Spleen (tissue), 11 donors: ENCODE data around the gene EXOC6B. TPM values are rescaled to one million over a fixed set of nuclear protein-coding genes. Genes with fewer than 3 reads are reported as not detected.

ENCODE experiments used
- DNase-seq: peaks from one replicate; pipeline ENCODE4 v3.0.0-alpha.2; 2020
- H3K27ac ChIP-seq, 8 donors: fragments of 200-600 bp; sonication (generic) in 7 of 8; 1 replicate in 4 of 8; 2 replicates in 4 of 8; pipeline versions ENCODE4 v1.5.0 to v1.8.0; 2016 to 2021; ENCODE audit warnings: inconsistent platforms in 4 of 8, mild to moderate bottlenecking in 4 of 8, moderate library complexity in 1 of 8
- H3K27me3 ChIP-seq, 7 donors: fragments of 200-600 bp; sonication (generic) in 6 of 7; replicated peaks in 1 of 7; 1 replicate in 4 of 7; 2 replicates in 3 of 7; pipeline versions ENCODE4 v1.5.0 to v1.8.0; 2016 to 2021; ENCODE audit warnings: inconsistent platforms in 3 of 7, mild to moderate bottlenecking in 1 of 7
- H3K36me3 ChIP-seq, 6 donors: fragments of 200-600 bp; sonication (generic) in 5 of 6; 1 replicate in 4 of 6; 2 replicates in 2 of 6; pipeline versions ENCODE4 v1.5.0 to v1.8.0; 2016 to 2021; ENCODE audit warnings: inconsistent platforms in 2 of 6
- H3K4me1 ChIP-seq, 6 donors: fragments of 200-600 bp; sonication (generic) in 5 of 6; 1 replicate in 3 of 6; 2 replicates in 3 of 6; pipeline versions ENCODE4 v1.5.0 to v1.8.0; 2016 to 2021; ENCODE audit warnings: inconsistent platforms in 3 of 6
- H3K4me3 ChIP-seq, 8 donors: fragments of 200-600 bp; sonication (generic) in 7 of 8; 1 replicate in 4 of 8; 2 replicates in 4 of 8; pipeline versions ENCODE4 v1.5.0 to v1.8.0; 2016 to 2021; ENCODE audit warnings: inconsistent platforms in 4 of 8, mild to moderate bottlenecking in 4 of 8, moderate library complexity in 2 of 8
- H3K9me3 ChIP-seq, 8 donors: fragments of 200-600 bp; sonication (generic) in 7 of 8; 1 replicate in 4 of 8; 2 replicates in 4 of 8; pipeline versions ENCODE4 v1.5.0 to v1.8.0; 2016 to 2021; ENCODE audit warnings: inconsistent platforms in 4 of 8
- POLR2A ChIP-seq, 3 donors: fragments of 450-650 bp; IDR thresholded peaks; one replicate each; pipeline ENCODE4 v1.5.1; 2017; ENCODE audit warnings: antibody characterized with exemption in 3 of 3, mild to moderate bottlenecking in 1 of 3
- POLR2AphosphoS5 ChIP-seq, 3 donors: sonication (generic); formaldehyde crosslinking; IDR thresholded peaks; one replicate each; pipeline ENCODE4 v1.5.1; 2017; ENCODE audit warnings: antibody characterized with exemption in 3 of 3
- WGBS, 5 donors: extraction: QIAGEN DNeasy Blood & Tissue Kit in 3 of 5; methylation state at CpG; one replicate each; pipeline versions ENCODE4 v1.1.5 to v1.1.7; 2013 to 2018; 5-methylcytosine and 5-hydroxymethylcytosine counted together
- intact Hi-C: fragments of 100-400 bp; cut with DNase I; formaldehyde crosslinking; loops from one replicate; pipeline ENCODE4 v1.15.0; 2023; ENCODE audit warnings: low total_unique reads
- polyA plus RNA-seq, 3 donors: library from polyadenylated mRNA; stranded (reverse); fragments of 200-250 nt; gene quantifications; one replicate each; pipeline ENCODE4 v1.2.1, GENCODE V29; 2013
- total RNA-seq, 7 donors: library from RNA; depleted of rRNA in 3 of 7; stranded (reverse); fragments of >200 nt in 3 of 7; fragmentation: NEBNext Ultra II Directional in 4 of 7; extraction: Animal tissue kit (Norgen Biotek cat#: 25700) in 4 of 7; gene quantifications; one replicate each; pipeline versions ENCODE4 v1.1.0 to v1.2.1, GENCODE V29; 2016 to 2021
- TF ChIP-seq, protein P1 (sequence below), 11 experiments: fragments of 200-600 bp in 7 of 11; fragments of 450-650 bp in 4 of 11; sonication (generic) in 4 of 11; IDR thresholded peaks in 8 of 11; conservative IDR thresholded peaks in 3 of 11; 1 replicate in 7 of 11; 2 replicates in 4 of 11; pipeline versions ENCODE4 v1.4.0 to v1.8.0; 2016 to 2021; ENCODE audit warnings: antibody characterized with exemption in 11 of 11, inconsistent platforms in 4 of 11, mild to moderate bottlenecking in 1 of 11
- donor health status: healthy with polysubstance abuse.
- donor health status: DM: no; HTN: no; CAD: no; lungs with moderate emphysema.
- donor health status: DM: no; HTN: no; CAD: no.
- donor health status: Bipolar disorder and iron deficiency.
- donor health status: healthy.
- donor health status: DM: no; HTN: no; CAD: no.
- donor health status: DM: yes; HTN: yes; CAD: no.

EXOC6B gene
- total and polyA plus RNA-seq, 10 donors: 1.0 to 27.9 (median 18.0) TPM

- no peak for TF ChIP-seq POLR2AphosphoS5 (IDR thresholded peaks at IDR 0.05)
- no peak for TF ChIP-seq POLR2A (IDR thresholded peaks at IDR 0.05)
- TF ChIP-seq, protein P1, sequence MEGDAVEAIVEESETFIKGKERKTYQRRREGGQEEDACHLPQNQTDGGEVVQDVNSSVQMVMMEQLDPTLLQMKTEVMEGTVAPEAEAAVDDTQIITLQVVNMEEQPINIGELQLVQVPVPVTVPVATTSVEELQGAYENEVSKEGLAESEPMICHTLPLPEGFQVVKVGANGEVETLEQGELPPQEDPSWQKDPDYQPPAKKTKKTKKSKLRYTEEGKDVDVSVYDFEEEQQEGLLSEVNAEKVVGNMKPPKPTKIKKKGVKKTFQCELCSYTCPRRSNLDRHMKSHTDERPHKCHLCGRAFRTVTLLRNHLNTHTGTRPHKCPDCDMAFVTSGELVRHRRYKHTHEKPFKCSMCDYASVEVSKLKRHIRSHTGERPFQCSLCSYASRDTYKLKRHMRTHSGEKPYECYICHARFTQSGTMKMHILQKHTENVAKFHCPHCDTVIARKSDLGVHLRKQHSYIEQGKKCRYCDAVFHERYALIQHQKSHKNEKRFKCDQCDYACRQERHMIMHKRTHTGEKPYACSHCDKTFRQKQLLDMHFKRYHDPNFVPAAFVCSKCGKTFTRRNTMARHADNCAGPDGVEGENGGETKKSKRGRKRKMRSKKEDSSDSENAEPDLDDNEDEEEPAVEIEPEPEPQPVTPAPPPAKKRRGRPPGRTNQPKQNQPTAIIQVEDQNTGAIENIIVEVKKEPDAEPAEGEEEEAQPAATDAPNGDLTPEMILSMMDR (IDR thresholded peaks at IDR 0.05 in 8 of 11, conservative IDR thresholded peaks at IDR 0.05 in 3 of 11): no peak
- Histone ChIP-seq H3K27me3 (no peaks in the 10 kb centered on the region), H3K36me3 (peaks cover 0 to 5% (median 0%) of the 10 kb centered on the region in 6 donors), H3K9me3 (peaks cover 0 to 8% (median 5%) of the 10 kb centered on the region in 8 donors), H3K4me3 (no peak overlapping the region), H3K4me1 (no peaks in the 10 kb centered on the region), H3K27ac (no peak overlapping the region)
- no peak for DNase-seq
- intact Hi-C loops: no loop called here
These were observed 22.1 kb downstream of the EXOC6B start for GRCh38 chr2:72803626-72804320.

- Histone ChIP-seq H3K9me3 (peaks cover 0 to 1% (median 0%) of the 10 kb centered on the region in 8 donors), H3K4me3 (no peak overlapping the region), H3K36me3 (no peaks in the 10 kb centered on the region), H3K27me3 (no peaks in the 10 kb centered on the region), H3K27ac (no peak overlapping the region), H3K4me1 (no peaks in the 10 kb centered on the region)
- WGBS, 5 donors: 73 to 90% (median 79%) methylated on average over 1 of the region's 1 CpG
- intact Hi-C loops: no loop called here
- TF ChIP-seq POLR2AphosphoS5 (IDR thresholded peaks at IDR 0.05) (no peak), POLR2A (IDR thresholded peaks at IDR 0.05) (no peak)
- TF ChIP-seq, protein P1 (IDR thresholded peaks at IDR 0.05 in 8 of 11, conservative IDR thresholded peaks at IDR 0.05 in 3 of 11): no peak
- no peak for DNase-seq
These were observed 22.7 kb downstream of the EXOC6B start for GRCh38 chr2:72803151-72803550.

DNA sequence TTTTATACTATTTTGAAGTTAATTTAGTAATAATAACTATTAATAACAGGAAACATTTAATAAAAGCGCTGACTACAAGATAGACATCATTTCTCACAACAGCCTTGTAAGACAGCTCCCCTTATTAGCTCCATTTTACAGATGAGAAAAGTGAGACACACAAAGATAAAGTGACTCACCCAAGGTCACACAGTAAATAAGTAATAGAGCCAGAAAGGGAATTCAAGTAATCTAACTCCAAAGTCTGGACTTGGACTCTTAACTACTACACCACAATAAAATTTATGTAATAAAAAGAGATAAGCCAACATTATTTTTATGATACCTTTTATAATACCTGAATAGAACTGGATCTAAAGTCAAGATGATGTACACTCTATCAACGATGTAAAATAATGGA, 25.3 kb downstream of the EXOC6B start:
- no peak overlapping the region for H3K27ac ChIP-seq
- H3K4me1 ChIP-seq: no peaks in the 10 kb centered on the region
- H3K4me3 ChIP-seq: no peak overlapping the region
- H3K9me3 ChIP-seq: no peaks in the 10 kb centered on the region
- TF ChIP-seq POLR2AphosphoS5 (IDR thresholded peaks at IDR 0.05): no peak
- TF ChIP-seq, protein P1 (IDR thresholded peaks at IDR 0.05 in 8 of 11, conservative IDR thresholded peaks at IDR 0.05 in 3 of 11): no peak
- no peak for TF ChIP-seq POLR2A (IDR thresholded peaks at IDR 0.05)
- no peaks in the 10 kb centered on the region for H3K27me3 ChIP-seq
- DNase-seq: no peak
- intact Hi-C loops: no loop called here
- 87 to 96% (median 93%) methylated on average over 2 of the region's 2 CpGs for WGBS, 5 donors
- no peaks in the 10 kb centered on the region for H3K36me3 ChIP-seq

DNA sequence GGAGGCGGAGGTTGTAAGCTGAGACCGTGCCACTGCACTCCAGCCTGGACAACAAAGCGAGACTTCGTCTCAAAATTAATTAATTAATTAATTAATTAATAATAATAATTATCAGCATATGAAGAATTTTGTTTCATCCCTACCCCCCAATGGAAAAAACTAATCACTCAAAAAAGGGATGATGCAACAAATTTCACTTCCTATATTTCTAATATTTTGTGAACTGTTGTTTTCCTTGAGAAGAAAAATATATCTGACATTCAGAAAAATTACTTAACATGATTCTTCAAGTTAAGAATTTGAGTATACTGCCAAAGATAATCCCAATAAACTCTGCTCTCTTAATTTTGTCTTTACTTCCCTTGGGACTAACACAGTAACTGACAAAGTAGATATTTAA, 28.1 kb downstream of the EXOC6B start:
- H3K36me3 ChIP-seq: no peaks in the 10 kb centered on the region
- H3K27me3 ChIP-seq: no peaks in the 10 kb centered on the region
- H3K27ac ChIP-seq: no peak overlapping the region
- H3K9me3 ChIP-seq: no peaks in the 10 kb centered on the region
- WGBS, 5 donors: 96 to 99% (median 97%) methylated on average over 4 of the region's 4 CpGs
- peaks cover 0 to 11% (median 2%) of the 10 kb centered on the region in 6 donors for H3K4me1 ChIP-seq
- DNase-seq: no peak
- H3K4me3 ChIP-seq: no peak overlapping the region
- TF ChIP-seq POLR2A (IDR thresholded peaks at IDR 0.05): no peak
- TF ChIP-seq, protein P1 (IDR thresholded peaks at IDR 0.05 in 8 of 11, conservative IDR thresholded peaks at IDR 0.05 in 3 of 11): no peak
- no peak for TF ChIP-seq POLR2AphosphoS5 (IDR thresholded peaks at IDR 0.05)
- intact Hi-C loops: no loop called here
